ENCODE data around the gene FLAD1.
"Not testable (repeated sequence)": the region's sequence is repeated elsewhere in the genome, so short reads cannot be mapped to it uniquely, and the experiment has no call there.

Gene FLAD1

DNA sequence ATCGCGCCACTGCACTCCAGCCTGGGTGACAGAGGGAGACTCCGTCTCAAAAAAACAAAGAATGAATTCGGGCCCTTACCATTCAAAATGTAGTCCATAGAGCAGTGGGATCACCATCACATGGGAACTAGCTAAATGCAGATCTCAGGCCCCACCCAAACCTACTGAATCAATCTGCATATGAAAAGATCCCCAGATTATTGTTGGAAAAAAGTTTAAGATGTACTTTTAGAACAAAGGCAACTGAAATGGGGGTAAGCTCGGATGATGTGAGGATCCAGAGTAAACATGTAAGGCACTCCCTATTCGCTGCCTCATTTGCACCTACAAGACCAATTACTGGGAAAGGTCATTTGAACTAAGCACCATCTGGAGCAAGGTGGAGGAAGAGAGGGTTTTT, 803 bp upstream of the FLAD1 start:
- DNase-seq (ENCODE audit: extremely low spot score): no peak
- TF ChIP-seq, protein P1, sequence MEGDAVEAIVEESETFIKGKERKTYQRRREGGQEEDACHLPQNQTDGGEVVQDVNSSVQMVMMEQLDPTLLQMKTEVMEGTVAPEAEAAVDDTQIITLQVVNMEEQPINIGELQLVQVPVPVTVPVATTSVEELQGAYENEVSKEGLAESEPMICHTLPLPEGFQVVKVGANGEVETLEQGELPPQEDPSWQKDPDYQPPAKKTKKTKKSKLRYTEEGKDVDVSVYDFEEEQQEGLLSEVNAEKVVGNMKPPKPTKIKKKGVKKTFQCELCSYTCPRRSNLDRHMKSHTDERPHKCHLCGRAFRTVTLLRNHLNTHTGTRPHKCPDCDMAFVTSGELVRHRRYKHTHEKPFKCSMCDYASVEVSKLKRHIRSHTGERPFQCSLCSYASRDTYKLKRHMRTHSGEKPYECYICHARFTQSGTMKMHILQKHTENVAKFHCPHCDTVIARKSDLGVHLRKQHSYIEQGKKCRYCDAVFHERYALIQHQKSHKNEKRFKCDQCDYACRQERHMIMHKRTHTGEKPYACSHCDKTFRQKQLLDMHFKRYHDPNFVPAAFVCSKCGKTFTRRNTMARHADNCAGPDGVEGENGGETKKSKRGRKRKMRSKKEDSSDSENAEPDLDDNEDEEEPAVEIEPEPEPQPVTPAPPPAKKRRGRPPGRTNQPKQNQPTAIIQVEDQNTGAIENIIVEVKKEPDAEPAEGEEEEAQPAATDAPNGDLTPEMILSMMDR (IDR thresholded peaks at IDR 0.05; ENCODE audit: control extremely low read depth, extremely low read depth, low read depth, missing control alignments): no peak
- ChIA-PET CTCF (interaction anchor here (0.7 to 6.4 kb wide), 6 partner anchors 11 to 41 kb away, joined by 3 to 43 read pairs (median 8); partner anchors contain the start of gene LENEP), POLR2A (no interaction called here)

DNA sequence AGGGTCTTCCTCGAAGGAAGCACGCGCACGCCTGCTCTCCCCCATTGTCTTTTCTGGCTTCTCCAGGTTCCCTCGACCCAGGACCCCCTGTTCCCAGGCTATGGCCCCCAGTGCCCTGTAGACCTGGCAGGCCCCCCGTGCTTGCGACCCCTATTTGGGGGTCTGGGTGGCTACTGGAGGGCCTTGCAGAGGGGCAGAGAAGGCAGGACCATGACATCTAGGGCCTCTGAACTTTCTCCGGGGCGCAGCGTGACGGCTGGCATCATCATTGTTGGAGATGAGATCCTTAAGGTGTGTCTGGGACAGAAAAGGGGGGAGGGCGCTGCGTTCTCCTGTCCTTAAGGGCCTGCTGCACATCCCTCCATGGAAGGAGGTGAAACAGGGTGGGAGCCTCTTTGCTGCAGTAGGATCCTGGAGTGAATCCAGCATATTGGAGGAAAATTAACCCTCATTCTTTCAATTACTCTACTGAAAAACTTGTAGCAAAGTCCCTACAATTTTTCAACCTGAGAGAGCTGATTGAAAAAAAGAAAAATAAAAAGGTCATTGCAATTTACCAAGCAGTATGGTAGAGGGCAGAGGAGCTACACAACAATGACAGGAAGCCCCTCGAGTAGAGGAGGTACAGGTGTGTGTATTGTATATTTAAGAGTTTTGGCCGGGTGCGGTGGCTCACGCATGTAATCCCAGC, 777 bp downstream of the FLAD1 start:
- DNase-seq (ENCODE audit: extremely low spot score): no peak
- POLR2A ChIA-PET: interaction anchor here (1.9 to 2.5 kb wide), 2 partner anchors 9 to 10 kb away, joined by 8 to 9 read pairs; partner anchors contain the start of genes CKS1B and LENEP
- CTCF ChIA-PET: interaction anchor here (1.0 to 6.4 kb wide), 6 partner anchors 9 to 101 kb away, joined by 4 to 43 read pairs (median 8); partner anchors contain the start of genes LENEP and PBXIP1
- TF ChIP-seq, protein P1 (IDR thresholded peaks at IDR 0.05; ENCODE audit: control extremely low read depth, extremely low read depth, low read depth, missing control alignments): no peak

DNA sequence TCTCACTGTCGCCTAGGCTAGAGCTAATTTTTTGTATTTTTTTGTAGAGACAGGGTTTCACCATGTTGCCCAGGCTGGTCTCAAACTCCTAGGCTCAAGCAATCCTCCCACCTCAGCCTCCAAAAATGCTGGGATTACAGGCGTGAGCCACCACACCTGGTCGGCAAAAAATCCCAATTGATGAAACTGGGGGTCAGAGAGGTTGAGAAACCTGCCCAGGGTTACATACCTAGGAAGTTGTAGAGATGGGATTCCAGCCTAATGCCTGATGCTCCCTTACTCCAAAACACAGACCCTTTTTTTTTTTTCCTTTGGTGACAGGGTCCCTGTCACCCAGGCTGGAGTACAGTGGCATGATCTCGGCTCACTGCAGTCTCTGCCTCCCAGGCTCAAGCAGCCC, 3.6 kb downstream of the FLAD1 start:
- CTCF ChIA-PET: interaction anchor here (1.4 to 5.5 kb wide), 3 partner anchors 10 to 43 kb away, joined by 4 to 48 read pairs (median 9); no protein-coding TSS in a partner anchor
- DNase-seq (ENCODE audit: extremely low spot score): not testable (repeated sequence)
- POLR2A ChIA-PET: interaction anchor here (0.5 kb wide), 1 partner anchor 9 kb away, joined by 3 read pairs; no protein-coding TSS in a partner anchor

DNA sequence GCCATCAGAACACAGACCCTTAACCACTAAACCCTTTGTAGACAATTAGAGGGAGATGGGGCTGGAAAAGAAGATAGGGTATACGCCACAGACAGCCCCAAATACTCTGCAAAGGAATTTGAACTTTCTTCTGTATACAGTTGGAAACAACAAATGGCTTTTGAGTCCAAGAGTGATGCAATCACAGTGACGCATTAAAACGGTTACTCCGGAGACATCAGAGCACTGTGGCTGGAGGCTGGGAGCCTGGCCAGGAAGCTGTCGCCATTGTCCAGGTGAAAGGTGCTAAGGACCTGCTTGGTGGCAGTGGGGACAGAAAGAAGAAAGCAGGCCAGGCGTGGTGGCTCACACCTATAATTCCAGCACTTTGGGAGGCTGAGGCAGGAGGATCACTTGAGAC, 4.2 kb downstream of the FLAD1 start:
- TF ChIP-seq, protein P1 (IDR thresholded peaks at IDR 0.05; ENCODE audit: control extremely low read depth, extremely low read depth, low read depth, missing control alignments): no peak
- ChIA-PET CTCF (interaction anchor here (1.3 to 5.5 kb wide), 5 partner anchors 8 to 43 kb away, joined by 3 to 48 read pairs (median 7); no protein-coding TSS in a partner anchor), POLR2A (interaction anchor here (0.6 to 1.3 kb wide), 2 partner anchors 12 to 34 kb away, joined by 3 read pairs; no protein-coding TSS in a partner anchor)
- DNase-seq (ENCODE audit: extremely low spot score): no peak

DNA sequence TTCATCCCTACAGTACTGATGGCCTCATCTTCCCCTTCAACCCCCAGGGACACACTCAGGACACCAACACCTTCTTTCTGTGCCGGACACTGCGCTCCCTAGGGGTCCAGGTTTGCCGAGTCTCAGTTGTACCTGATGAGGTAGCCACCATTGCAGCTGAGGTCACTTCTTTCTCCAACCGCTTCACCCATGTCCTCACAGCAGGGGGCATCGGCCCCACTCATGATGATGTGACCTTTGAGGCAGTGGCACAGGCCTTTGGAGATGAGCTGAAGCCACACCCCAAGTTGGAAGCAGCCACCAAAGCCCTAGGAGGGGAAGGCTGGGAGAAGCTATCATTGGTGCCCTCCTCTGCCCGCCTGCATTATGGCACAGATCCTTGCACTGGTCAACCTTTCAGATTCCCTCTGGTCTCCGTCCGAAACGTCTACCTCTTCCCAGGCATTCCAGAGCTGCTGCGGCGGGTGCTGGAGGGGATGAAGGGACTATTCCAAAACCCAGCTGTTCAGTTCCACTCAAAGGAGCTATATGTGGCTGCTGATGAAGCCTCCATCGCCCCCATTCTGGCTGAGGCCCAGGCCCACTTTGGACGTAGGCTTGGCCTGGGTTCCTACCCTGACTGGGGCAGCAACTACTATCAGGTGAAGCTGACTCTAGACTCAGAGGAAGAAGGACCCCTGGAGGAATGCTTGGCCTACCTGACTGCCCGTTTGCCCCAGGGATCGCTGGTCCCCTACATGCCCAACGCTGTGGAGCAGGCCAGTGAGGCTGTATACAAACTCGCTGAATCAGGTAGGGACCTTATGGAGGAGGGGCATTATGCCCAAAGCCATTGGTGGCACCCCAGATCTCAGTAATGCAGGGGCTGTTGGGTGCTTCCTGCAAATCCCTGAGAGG, 5.2 kb downstream of the FLAD1 start:
- ChIA-PET CTCF (interaction anchor here (0.8 to 5.5 kb wide), 11 partner anchors 8 to 103 kb away, joined by 3 to 48 read pairs (median 4); partner anchors contain the start of genes CKS1B and ZBTB7B), POLR2A (interaction anchor here (0.6 to 1.3 kb wide), 2 partner anchors 11 to 33 kb away, joined by 3 read pairs; no protein-coding TSS in a partner anchor)
- TF ChIP-seq, protein P1 (IDR thresholded peaks at IDR 0.05; ENCODE audit: control extremely low read depth, extremely low read depth, low read depth, missing control alignments): peak; percentile 4
- DNase-seq (ENCODE audit: extremely low spot score): no peak

DNA sequence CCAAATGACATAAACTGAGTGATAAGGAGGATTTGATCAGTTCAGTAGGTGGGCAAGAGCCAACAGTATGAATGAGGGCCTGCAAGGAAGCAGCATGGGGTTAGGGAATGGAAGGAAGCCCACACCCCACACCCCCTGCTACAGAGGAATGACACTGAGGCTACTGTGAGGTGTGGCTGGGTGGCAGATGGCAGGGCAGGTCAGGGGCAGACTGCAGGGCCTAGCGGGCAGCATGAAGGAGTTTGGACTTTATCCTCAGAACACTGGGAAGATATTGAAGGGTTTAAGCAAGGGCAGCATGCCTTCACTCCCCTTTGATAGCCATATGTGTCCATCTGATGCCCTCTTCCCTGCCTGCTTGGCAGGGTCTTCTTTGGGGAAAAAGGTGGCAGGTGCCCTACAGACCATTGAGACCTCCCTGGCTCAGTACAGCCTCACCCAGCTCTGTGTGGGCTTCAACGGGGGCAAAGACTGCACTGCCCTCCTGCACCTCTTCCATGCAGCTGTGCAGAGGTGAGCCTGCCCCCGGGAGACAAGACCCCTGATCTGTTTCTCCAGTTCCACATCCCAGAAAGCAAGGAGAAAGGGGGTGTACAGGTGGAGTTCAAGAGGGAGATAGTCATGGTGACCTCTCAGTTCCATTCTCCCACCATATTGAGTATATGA, 6.2 kb downstream of the FLAD1 start:
- no peak for DNase-seq (ENCODE audit: extremely low spot score)
- ChIA-PET POLR2A (no interaction called here), CTCF (interaction anchor here (1.6 to 5.5 kb wide), 4 partner anchors 10 to 72 kb away, joined by 4 to 48 read pairs (median 8); partner anchors contain the start of gene SHC1)
- TF ChIP-seq, protein P1 (IDR thresholded peaks at IDR 0.05; ENCODE audit: control extremely low read depth, extremely low read depth, low read depth, missing control alignments): no peak
